ENCODE data around the gene GRK5.
A peak's percentile ranks its signal among the peaks of the same experiment; 100 is the strongest.
"Not testable (repeated sequence)": the region's sequence is repeated elsewhere in the genome, so short reads cannot be mapped to it uniquely, and the experiment has no call there.

The GRK5 gene

GRCh38 chr10:119178372-119179119, 28.8 kb upstream of the GRK5 start, which contains the start of gene PRDX3:
Gene PRDX3 (minus strand): TSS chr10:119178812. CDS start chr10:119178790, 22 bp downstream.
- Histone ChIP-seq H3K9ac (ENCODE audit: low read length) (peak within 1 kb of the TSS; percentile 82), H3K36me3 (ENCODE audit: control insufficient read depth, insufficient read depth, low read length) (no peaks in the 10 kb centered on the region), H3K4me3 (ENCODE audit: low read length) (peak within 1 kb of the TSS; percentile 96), H3K27me3 (ENCODE audit: control insufficient read depth, insufficient read depth, low read length) (no peaks in the 10 kb centered on the region), H3K27ac (ENCODE audit: low read depth, low read length) (peak within 1 kb of the TSS; percentile 96), H3K4me1 (ENCODE audit: control insufficient read depth, insufficient read depth, low read length) (peaks cover 3% of the 10 kb centered on the region)

- H3K27me3 ChIP-seq (ENCODE audit: control insufficient read depth, insufficient read depth, low read length); H3K4me1 ChIP-seq (ENCODE audit: control insufficient read depth, insufficient read depth, low read length); H3K36me3 ChIP-seq (ENCODE audit: control insufficient read depth, insufficient read depth, low read length); H3K4me3 ChIP-seq (ENCODE audit: low read length); H3K27ac ChIP-seq (ENCODE audit: low read depth, low read length); H3K9ac ChIP-seq (ENCODE audit: low read length): not testable (repeated sequence)
These were observed 26.4 kb upstream of the GRK5 start for GRCh38 chr10:119180850-119181400.

- Histone ChIP-seq H3K27me3 (ENCODE audit: control insufficient read depth, insufficient read depth, low read length) (no peaks in the 10 kb centered on the region), H3K4me3 (ENCODE audit: low read length) (no peak overlapping the region), H3K9ac (ENCODE audit: low read length) (no peak overlapping the region), H3K4me1 (ENCODE audit: control insufficient read depth, insufficient read depth, low read length) (peaks cover 3% of the 10 kb centered on the region), H3K36me3 (ENCODE audit: control insufficient read depth, insufficient read depth, low read length) (no peaks in the 10 kb centered on the region), H3K27ac (ENCODE audit: low read depth, low read length) (no peak overlapping the region)
These were observed 23.5 kb upstream of the GRK5 start for GRCh38 chr10:119183664-119184412.

- no peak overlapping the region for H3K4me3 ChIP-seq (ENCODE audit: low read length)
- no peaks in the 10 kb centered on the region for H3K27me3 ChIP-seq (ENCODE audit: control insufficient read depth, insufficient read depth, low read length)
- H3K4me1 ChIP-seq (ENCODE audit: control insufficient read depth, insufficient read depth, low read length), result no peaks in the 10 kb centered on the region
- H3K27ac ChIP-seq (ENCODE audit: low read depth, low read length), result no peak overlapping the region
- no peaks in the 10 kb centered on the region for H3K36me3 ChIP-seq (ENCODE audit: control insufficient read depth, insufficient read depth, low read length)
- no peak overlapping the region for H3K9ac ChIP-seq (ENCODE audit: low read length)
These were observed 17.5 kb upstream of the GRK5 start for GRCh38 chr10:119189811-119190282.

- Histone ChIP-seq H3K4me3 (ENCODE audit: low read length) (no peak overlapping the region), H3K27me3 (ENCODE audit: control insufficient read depth, insufficient read depth, low read length) (no peaks in the 10 kb centered on the region), H3K9ac (ENCODE audit: low read length) (no peak overlapping the region), H3K36me3 (ENCODE audit: control insufficient read depth, insufficient read depth, low read length) (no peaks in the 10 kb centered on the region), H3K4me1 (ENCODE audit: control insufficient read depth, insufficient read depth, low read length) (no peaks in the 10 kb centered on the region), H3K27ac (ENCODE audit: low read depth, low read length) (no peak overlapping the region)
These were observed 17.0 kb upstream of the GRK5 start for GRCh38 chr10:119190353-119190752.

- no peaks in the 10 kb centered on the region for H3K27me3 ChIP-seq (ENCODE audit: control insufficient read depth, insufficient read depth, low read length)
- H3K4me3 ChIP-seq (ENCODE audit: low read length), result no peak overlapping the region
- no peak overlapping the region for H3K9ac ChIP-seq (ENCODE audit: low read length)
- no peak overlapping the region for H3K27ac ChIP-seq (ENCODE audit: low read depth, low read length)
- no peaks in the 10 kb centered on the region for H3K36me3 ChIP-seq (ENCODE audit: control insufficient read depth, insufficient read depth, low read length)
- H3K4me1 ChIP-seq (ENCODE audit: control insufficient read depth, insufficient read depth, low read length), result no peaks in the 10 kb centered on the region
These were observed 16.2 kb upstream of the GRK5 start for GRCh38 chr10:119190954-119191785.

- Histone ChIP-seq H3K9ac (ENCODE audit: low read length) (no peak overlapping the region), H3K4me1 (ENCODE audit: control insufficient read depth, insufficient read depth, low read length) (no peaks in the 10 kb centered on the region), H3K27me3 (ENCODE audit: control insufficient read depth, insufficient read depth, low read length) (no peaks in the 10 kb centered on the region), H3K36me3 (ENCODE audit: control insufficient read depth, insufficient read depth, low read length) (no peaks in the 10 kb centered on the region), H3K4me3 (ENCODE audit: low read length) (no peak overlapping the region), H3K27ac (ENCODE audit: low read depth, low read length) (no peak overlapping the region)
These were observed 15.5 kb upstream of the GRK5 start for GRCh38 chr10:119191881-119192280.

GRCh38 chr10:119197921-119198320, 9.4 kb upstream of the GRK5 start:
- Histone ChIP-seq H3K9ac (ENCODE audit: low read length) (no peak overlapping the region), H3K36me3 (ENCODE audit: control insufficient read depth, insufficient read depth, low read length) (no peaks in the 10 kb centered on the region), H3K4me1 (ENCODE audit: control insufficient read depth, insufficient read depth, low read length) (no peaks in the 10 kb centered on the region), H3K4me3 (ENCODE audit: low read length) (no peak overlapping the region), H3K27ac (ENCODE audit: low read depth, low read length) (no peak overlapping the region), H3K27me3 (ENCODE audit: control insufficient read depth, insufficient read depth, low read length) (no peaks in the 10 kb centered on the region)

- H3K4me1 ChIP-seq (ENCODE audit: control insufficient read depth, insufficient read depth, low read length), result no peaks in the 10 kb centered on the region
- no peaks in the 10 kb centered on the region for H3K27me3 ChIP-seq (ENCODE audit: control insufficient read depth, insufficient read depth, low read length)
- no peak overlapping the region for H3K27ac ChIP-seq (ENCODE audit: low read depth, low read length)
- H3K4me3 ChIP-seq (ENCODE audit: low read length), result no peak overlapping the region
- no peak overlapping the region for H3K9ac ChIP-seq (ENCODE audit: low read length)
- H3K36me3 ChIP-seq (ENCODE audit: control insufficient read depth, insufficient read depth, low read length), result no peaks in the 10 kb centered on the region
These were observed 8.9 kb upstream of the GRK5 start for GRCh38 chr10:119198438-119198837.

GRCh38 chr10:119199231-119199992, 8.0 kb upstream of the GRK5 start:
- Histone ChIP-seq H3K27me3 (ENCODE audit: control insufficient read depth, insufficient read depth, low read length) (no peaks in the 10 kb centered on the region), H3K9ac (ENCODE audit: low read length) (no peak overlapping the region), H3K36me3 (ENCODE audit: control insufficient read depth, insufficient read depth, low read length) (no peaks in the 10 kb centered on the region), H3K27ac (ENCODE audit: low read depth, low read length) (no peak overlapping the region), H3K4me1 (ENCODE audit: control insufficient read depth, insufficient read depth, low read length) (no peaks in the 10 kb centered on the region), H3K4me3 (ENCODE audit: low read length) (no peak overlapping the region)

- H3K27me3 ChIP-seq (ENCODE audit: control insufficient read depth, insufficient read depth, low read length), result no peaks in the 10 kb centered on the region
- H3K4me1 ChIP-seq (ENCODE audit: control insufficient read depth, insufficient read depth, low read length), result no peaks in the 10 kb centered on the region
- H3K36me3 ChIP-seq (ENCODE audit: control insufficient read depth, insufficient read depth, low read length), result no peaks in the 10 kb centered on the region
- H3K27ac ChIP-seq (ENCODE audit: low read depth, low read length), result no peak overlapping the region
- H3K9ac ChIP-seq (ENCODE audit: low read length), result no peak overlapping the region
- H3K4me3 ChIP-seq (ENCODE audit: low read length), result no peak overlapping the region
These were observed 6.1 kb upstream of the GRK5 start for GRCh38 chr10:119201233-119201632.
